HepG2 (cell line): ENCODE measurements around the gene ENPP1. TPM values are rescaled to one million over a fixed set of nuclear protein-coding genes. Genes with fewer than 3 reads are reported as not detected.

Experiments
- AGO2 ChIP-seq: fragments of 200-400 bp; formaldehyde crosslinking; optimal IDR thresholded peaks from 2 replicates; pipeline ENCODE3; 2017; ENCODE audit warnings: mild to moderate bottlenecking, low read depth, low read length, moderate library complexity
- ATF4 ChIP-seq, 2 experiments: fragments of 450-650 bp in 1 of 2; sonication (generic) in 1 of 2; formaldehyde crosslinking; IDR thresholded peaks; 2 replicates each; pipeline versions ENCODE4 v1.5.0 to v1.8.0; 2020 to 2022; ENCODE audit warnings: mild to moderate bottlenecking in 1 of 2, missing genetic modification reagents in 1 of 2
- EED ChIP-seq: sonication (generic); formaldehyde crosslinking; IDR thresholded peaks from 2 replicates; pipeline ENCODE4 v1.5.0; 2020; ENCODE audit warnings: mild to moderate bottlenecking, missing genetic modification reagents
- GABPA ChIP-seq, 2 experiments: IDR thresholded peaks; 2 replicates each; pipeline ENCODE4 v1.6.1; 2011 to 2016; ENCODE audit warnings: low read depth in 2 of 2, low read length in 1 of 2, missing biosample characterization in 1 of 2, missing genetic modification characterization in 1 of 2
- GTF2F1 ChIP-seq: fragments of 150-350 bp; IDR thresholded peaks from 2 replicates; pipeline ENCODE4 v1.6.1; 2014; ENCODE audit warnings: low read length
- KLF13 ChIP-seq: sonication (generic); formaldehyde crosslinking; IDR thresholded peaks from 2 replicates; pipeline ENCODE4 v1.4.0; 2020; ENCODE audit warnings: mild to moderate bottlenecking, missing genetic modification reagents
- PCBP1 ChIP-seq: fragments of 200-400 bp; formaldehyde crosslinking; IDR thresholded peaks from 2 replicates; pipeline ENCODE4 v1.6.1; 2017; ENCODE audit warnings: mild to moderate bottlenecking, low read depth, low read length, borderline replicate concordance
- PRPF4 ChIP-seq: fragments of 200-400 bp; formaldehyde crosslinking; IDR thresholded peaks from 2 replicates; pipeline ENCODE4 v1.6.1; 2016; ENCODE audit warnings: low read length, low read depth; ENCODE audit not compliant: poor library complexity, severe bottlenecking
- RAD21 ChIP-seq: fragments of 450-650 bp; formaldehyde crosslinking; IDR thresholded peaks from 2 replicates; pipeline ENCODE4 v1.5.0; 2020; ENCODE audit warnings: mild to moderate bottlenecking
- RFXAP ChIP-seq: sonication (generic); formaldehyde crosslinking; IDR thresholded peaks from 2 replicates; pipeline ENCODE4 v1.4.0; 2020; ENCODE audit warnings: missing genetic modification reagents, borderline replicate concordance
- SAP130 ChIP-seq: IDR thresholded peaks from 2 replicates; pipeline ENCODE4 v1.6.1; 2016; ENCODE audit warnings: low read depth
- ZFY ChIP-seq: sonication (generic); formaldehyde crosslinking; IDR thresholded peaks from 2 replicates; pipeline ENCODE4 v1.4.0; 2020; ENCODE audit warnings: missing genetic modification reagents
- ZNF24 ChIP-seq: fragments of 450-650 bp; IDR thresholded peaks from 2 replicates; pipeline ENCODE4 v1.6.1; 2017; ENCODE audit warnings: antibody characterized with exemption, mild to moderate bottlenecking
- ZNF275 ChIP-seq: sonication (generic); formaldehyde crosslinking; IDR thresholded peaks from 2 replicates; pipeline ENCODE4 v1.8.0; 2022; ENCODE audit warnings: missing genetic modification reagents, mild to moderate bottlenecking, inconsistent platforms, borderline replicate concordance
- ZNF331 ChIP-seq: sonication (generic); formaldehyde crosslinking; IDR thresholded peaks from 2 replicates; pipeline ENCODE4 v1.4.0; 2020; ENCODE audit warnings: missing genetic modification reagents
- ZNF430 ChIP-seq: sonication (generic); formaldehyde crosslinking; IDR thresholded peaks from 2 replicates; pipeline ENCODE4 v1.9.0; 2021; ENCODE audit warnings: mild to moderate bottlenecking, missing genetic modification reagents
- ZNF644 ChIP-seq: IDR thresholded peaks from 2 replicates; pipeline ENCODE4 v1.6.1; 2016; ENCODE audit warnings: low read depth
- ZNF878 ChIP-seq: sonication (generic); formaldehyde crosslinking; IDR thresholded peaks from 2 replicates; pipeline ENCODE4 v1.8.1; 2023; ENCODE audit warnings: mild to moderate bottlenecking, missing genetic modification reagents, moderate library complexity
- polyA plus RNA-seq, 8 experiments: library from polyadenylated mRNA; depleted of rRNA in 3 of 8; stranded (reverse) in 7 of 8; unstranded in 1 of 8; fragments of >200 nt; fragmentation: Illumina TruSeq in 4 of 8; extraction: Trizol in 4 of 8; gene quantifications; 2 replicates each; pipeline versions ENCODE4 v1.2.1 to v1.2.3, GENCODE V29; 2011 to 2016; ENCODE audit warnings: low read depth in 4 of 8, missing spikeins in 1 of 8, mixed read lengths in 1 of 8; ENCODE audit not compliant: insufficient read depth in 1 of 8
- total RNA-seq, 5 experiments: library from RNA; depleted of rRNA; stranded (reverse); fragments of >200 nt; fragmentation: Illumina TruSeq; extraction: Trizol; gene quantifications; 2 replicates each; pipeline ENCODE4 v1.2.3, GENCODE V29; 2016; ENCODE audit warnings: low read depth in 1 of 5
- TF ChIP-seq, protein P1 (sequence below): sonication (generic); formaldehyde crosslinking; IDR thresholded peaks from 2 replicates; pipeline ENCODE4 v1.9.0; 2021; ENCODE audit warnings: missing genetic modification reagents, borderline replicate concordance

The ENPP1 gene
- total and polyA plus RNA-seq, 2 of the 13 experiments (the other 11 are each of a cell fraction or from before 2014, with no cell fraction given): 56.5 to 160 TPM

GRCh38 chr6:131828080-131828479, 20.3 kb downstream of the ENPP1 start (continued):
- TF ChIP-seq ZNF644: 0 out of 2 replicates have a peak, but pooled peaks have one; percentile 15
- TF ChIP-seq GTF2F1: no peak
- no peak for TF ChIP-seq AGO2
- no peak for TF ChIP-seq ZNF331
- TF ChIP-seq RFXAP: 0 out of 2 replicates have a peak, but pooled peaks have one; percentile 7
- TF ChIP-seq PCBP1: no peak
- no peak for TF ChIP-seq ZNF275
- peak in 1 of 2 experiments; percentile 25; a peak in 1 of 4 replicates for TF ChIP-seq ATF4 (CRISPR knock-in tag; IDR thresholded peaks at IDR 0.05)
- TF ChIP-seq, protein P1, sequence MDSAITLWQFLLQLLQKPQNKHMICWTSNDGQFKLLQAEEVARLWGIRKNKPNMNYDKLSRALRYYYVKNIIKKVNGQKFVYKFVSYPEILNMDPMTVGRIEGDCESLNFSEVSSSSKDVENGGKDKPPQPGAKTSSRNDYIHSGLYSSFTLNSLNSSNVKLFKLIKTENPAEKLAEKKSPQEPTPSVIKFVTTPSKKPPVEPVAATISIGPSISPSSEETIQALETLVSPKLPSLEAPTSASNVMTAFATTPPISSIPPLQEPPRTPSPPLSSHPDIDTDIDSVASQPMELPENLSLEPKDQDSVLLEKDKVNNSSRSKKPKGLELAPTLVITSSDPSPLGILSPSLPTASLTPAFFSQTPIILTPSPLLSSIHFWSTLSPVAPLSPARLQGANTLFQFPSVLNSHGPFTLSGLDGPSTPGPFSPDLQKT (CRISPR knock-in tag): no peak
- TF ChIP-seq ZNF430 (CRISPR knock-in tag): no peak
- TF ChIP-seq PRPF4: no peak
- no peak for TF ChIP-seq GABPA (IDR thresholded peaks at IDR 0.05; ENCODE audit: low read depth, low read length)
- TF ChIP-seq GABPA (CRISPR knock-in tag; IDR thresholded peaks at IDR 0.05; ENCODE audit: low read depth): no peak
- TF ChIP-seq KLF13 (CRISPR knock-in tag): no peak
- no peak for TF ChIP-seq EED (CRISPR knock-in tag)
- no peak for TF ChIP-seq ZNF878 (CRISPR knock-in tag)
- no peak for TF ChIP-seq ZNF24
- TF ChIP-seq RAD21 (CRISPR knock-in tag): no peak
- peak; percentile 33; the same call in 1 of the 2 replicates for TF ChIP-seq SAP130
- TF ChIP-seq ZFY (CRISPR knock-in tag): no peak
- TF ChIP-seq, all 625 proteins: peak for 5
